ENCODE data around the gene PHF19.

The PHF19 gene

DNA sequence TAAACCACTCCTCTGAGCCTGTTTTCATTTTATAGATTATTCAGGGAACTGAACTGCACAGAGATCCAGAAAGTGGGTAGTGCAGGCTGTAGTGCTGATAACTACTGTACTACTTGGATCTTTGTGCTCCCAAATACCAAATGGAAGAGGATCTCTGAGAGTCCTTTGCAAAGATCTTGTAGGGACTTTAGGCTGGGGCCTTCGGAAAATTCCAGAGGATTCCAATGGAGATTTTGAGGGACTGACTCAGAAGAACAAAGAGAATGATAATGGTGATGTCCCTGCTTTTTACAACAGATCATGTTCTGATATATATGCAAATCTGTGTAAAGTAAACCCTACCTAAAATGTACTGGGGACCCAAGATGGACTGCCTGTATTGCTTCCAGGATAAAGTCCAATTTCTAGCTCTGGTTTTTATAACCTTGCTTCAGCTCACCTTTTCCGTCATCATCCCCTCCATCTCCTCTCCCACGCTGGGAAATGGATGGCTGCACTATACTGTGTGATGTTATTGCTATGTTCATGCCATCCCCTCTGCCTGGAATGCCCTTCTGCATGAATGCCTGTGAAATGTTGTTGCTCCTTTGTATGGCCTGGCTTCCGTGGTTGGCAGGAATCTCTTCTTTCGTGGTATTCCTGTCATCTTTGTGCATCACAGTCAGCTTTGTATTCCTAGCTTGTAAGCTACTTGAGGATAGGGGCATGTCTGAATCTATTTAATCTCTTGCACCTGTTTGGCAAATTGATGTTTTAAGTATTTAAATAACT, 24.6 kb downstream of the PHF19 start:
- no peak for DNase-seq

DNA sequence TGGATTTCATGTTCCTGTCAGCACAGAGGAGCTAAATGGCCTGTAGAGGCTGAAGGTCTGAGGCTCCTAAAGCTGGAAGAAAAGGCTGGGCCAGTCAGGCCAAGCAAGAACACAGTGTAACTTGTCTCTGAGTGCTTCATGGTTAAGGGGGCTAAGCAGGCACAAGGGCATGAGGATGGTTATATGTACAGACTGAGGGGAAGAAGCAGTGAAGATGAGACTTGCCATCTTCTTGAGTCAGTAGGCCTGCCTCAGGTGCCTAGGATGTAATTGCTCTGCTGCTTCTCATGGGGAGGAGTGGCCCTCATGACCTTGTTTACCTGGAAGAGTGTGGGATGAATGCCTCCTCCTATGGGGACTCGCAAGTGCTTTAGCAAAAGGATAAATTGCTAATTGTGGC, 25.5 kb downstream of the PHF19 start:
- DNase-seq: no peak

DNA sequence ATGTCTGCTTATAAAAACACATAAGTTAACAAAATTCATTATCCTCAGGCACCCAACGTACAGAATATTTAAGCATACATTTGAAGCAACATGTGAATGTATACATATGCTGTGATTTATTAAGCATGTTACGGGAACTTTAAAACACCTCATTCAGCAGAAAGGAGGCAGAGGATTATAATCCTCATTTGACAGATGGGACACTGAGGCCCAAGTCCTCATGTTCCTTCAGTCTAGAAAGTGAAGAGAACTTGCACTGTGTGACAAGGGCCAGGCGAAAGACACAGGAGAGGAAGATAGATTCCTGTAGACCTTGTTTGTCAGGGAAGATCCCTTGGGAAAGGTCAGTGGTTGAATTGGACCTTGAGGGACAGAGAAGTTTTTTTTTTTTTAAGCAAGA, 26.7 kb downstream of the PHF19 start:
- DNase-seq: no peak

DNA sequence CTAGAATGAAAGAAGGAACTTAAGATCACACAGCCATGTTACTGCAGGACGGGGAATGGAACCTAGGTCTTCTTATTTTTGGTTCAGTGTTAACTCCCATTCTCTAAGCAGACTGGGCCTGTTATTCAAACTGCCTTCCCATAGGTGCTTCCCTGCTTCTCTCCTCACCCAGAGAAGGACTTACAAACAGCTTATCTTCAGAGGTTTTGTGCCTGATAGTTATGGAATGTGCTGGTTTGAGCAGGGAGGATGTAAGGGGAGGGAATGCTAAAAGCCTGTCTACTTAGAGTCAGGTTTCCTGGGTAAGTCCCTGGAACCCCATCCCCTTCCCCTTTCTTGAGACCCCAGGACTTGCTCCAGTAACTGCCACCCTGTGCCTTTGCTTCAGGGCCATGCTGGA, 30.1 kb downstream of the PHF19 start:
- no peak for DNase-seq

DNA sequence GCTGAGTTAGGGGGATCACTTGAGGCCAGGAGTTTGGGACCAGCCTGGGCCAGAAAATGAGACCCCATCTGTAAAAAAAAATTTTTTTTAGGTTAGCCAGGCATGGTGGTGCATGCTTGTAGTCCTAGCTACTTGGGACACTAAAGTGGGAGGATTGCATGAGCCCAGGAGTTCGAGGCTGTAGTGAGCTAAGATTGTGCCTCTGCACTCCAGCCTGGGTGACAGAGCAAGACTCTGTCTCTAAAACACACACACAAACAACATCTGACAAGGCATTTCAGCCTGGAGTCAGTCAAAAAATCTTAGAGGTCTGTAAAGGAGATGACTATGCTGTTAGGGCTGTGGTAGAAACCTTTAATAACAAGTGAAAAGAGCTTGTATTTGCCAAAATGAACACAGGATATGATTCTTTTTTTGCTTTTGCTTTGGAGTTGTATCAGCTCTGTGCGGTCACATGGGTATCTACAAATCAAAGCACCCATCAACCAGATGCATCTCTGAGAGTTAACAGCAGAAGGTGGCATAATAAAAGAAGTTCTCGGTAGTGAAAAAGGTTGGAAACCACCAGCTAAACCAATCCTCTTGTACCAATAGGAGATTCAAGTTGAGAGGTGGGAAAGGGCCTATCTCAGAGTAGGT, 30.6 kb downstream of the PHF19 start:
- DNase-seq: peak; percentile 75

DNA sequence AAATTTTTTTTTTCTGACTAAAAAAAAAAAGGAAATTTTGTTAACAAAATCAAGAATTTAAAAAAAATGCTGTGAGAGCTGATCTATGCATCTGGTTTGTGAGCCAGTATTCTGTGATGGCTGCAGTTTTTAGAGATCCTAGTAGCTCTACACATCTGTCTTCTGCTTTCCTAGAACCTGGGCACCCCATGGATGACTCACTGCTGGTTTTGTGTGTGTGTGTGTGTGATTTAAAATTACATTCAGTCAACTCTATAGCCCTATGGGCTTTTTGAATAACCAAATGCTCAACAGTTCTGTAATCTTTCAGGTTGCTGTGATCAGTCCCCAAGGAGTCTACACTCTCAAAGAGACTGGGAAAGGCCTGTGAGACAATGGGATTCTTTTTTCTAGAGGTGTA, 31.7 kb downstream of the PHF19 start:
- DNase-seq: no peak

DNA sequence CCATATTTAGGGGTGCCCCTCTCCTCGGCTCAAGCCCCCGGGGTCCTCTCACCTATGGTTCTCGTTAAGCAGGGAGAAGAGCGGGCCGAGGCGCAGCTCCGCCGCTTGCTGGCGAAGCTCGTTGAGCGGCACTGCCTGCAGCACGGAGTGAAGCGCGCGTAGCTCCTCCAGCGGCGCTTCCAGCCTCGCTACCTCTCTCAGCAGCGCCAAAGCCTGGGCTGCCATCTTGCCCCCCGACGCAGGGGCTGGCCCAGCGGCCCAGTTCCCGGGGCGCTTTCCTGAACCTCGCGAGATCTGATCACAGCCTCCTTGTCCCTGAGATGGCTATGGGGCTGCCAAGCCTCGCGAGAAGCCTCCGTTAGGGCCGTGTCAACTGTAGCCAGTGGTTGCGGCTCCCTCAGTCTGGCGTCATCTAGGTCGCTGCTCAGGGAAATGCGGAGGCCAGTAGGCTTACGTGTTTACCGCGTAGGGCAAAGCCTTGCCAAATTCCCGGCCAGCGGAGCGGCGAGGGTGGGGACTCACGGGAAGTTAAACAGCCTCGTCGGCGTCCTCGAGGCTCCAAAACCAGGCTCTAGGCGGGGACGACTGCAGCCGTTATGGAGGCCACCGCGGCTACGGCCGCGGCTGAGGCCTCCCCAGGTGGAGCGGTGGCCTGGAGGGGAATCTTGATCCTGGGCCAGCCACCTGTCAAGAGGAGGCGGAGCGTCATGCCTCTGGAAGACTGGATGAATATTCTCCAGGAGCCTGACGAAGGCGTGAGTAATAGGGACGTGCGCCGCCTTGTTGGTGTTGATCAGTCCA, 34.1 kb downstream of the PHF19 start, which contains the start of gene PSMD5:
Gene PSMD5, minus strand, starts transcription at position 238 of the 801 bp plus-strand sequence. Its CDS starts 13 bp downstream, at position 225.
- peak; percentile 99 for DNase-seq

DNA sequence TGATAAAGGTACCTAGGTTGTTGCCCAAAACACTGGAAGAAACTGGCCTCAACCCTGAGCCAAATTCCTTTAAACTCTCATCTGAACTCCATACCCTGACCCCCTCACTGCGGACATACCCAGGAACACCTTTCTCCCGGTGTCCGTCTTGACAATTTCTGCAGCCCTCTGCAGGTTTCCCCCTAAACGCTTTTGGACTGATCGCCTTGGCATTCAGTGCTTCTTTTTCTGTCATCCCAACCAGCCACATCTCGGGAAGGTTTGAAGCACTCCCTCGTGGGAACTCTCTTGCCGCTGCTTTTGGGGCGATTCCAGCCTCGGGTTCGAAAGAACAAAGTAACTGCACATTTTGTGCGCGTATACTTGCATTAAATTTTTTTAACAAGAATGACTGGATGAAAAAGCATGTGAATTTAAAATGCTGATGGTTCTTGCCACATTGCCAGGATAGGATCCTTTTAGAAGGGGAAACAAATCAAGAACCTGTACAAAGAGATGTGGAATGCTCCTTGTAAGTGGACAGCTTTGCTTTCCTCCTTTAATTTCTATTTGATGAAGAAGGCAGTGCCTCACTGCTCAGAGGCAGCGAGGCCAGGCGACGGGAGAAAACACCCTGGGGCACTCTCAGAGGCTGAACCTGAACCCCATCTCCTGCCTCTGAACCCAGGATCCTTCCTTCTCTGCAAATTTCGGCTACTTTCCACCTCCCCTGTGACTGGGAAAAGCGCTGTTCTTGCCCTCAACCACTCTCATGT, 34.9 kb downstream of the PHF19 start:
- no peak for DNase-seq

DNA sequence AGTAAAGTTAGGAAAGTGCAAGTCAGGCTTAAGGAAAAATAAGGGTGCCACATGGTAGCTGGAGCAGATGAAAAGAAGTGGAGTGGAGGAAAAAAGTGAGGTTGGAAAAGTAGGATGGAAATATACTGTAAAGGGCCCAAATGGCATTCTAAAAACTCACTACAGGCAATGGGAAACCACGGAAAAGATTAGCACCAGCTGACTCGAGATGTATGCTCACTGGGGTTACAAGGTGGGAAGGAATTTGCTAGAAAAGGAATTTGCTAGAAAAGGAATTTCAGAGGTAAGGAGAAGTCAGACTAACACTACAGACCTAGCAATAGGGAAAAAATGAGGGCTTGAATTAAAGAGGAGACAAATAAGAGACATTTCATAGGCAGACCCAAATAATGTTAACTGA, 37.8 kb downstream of the PHF19 start:
- no peak for DNase-seq

DNA sequence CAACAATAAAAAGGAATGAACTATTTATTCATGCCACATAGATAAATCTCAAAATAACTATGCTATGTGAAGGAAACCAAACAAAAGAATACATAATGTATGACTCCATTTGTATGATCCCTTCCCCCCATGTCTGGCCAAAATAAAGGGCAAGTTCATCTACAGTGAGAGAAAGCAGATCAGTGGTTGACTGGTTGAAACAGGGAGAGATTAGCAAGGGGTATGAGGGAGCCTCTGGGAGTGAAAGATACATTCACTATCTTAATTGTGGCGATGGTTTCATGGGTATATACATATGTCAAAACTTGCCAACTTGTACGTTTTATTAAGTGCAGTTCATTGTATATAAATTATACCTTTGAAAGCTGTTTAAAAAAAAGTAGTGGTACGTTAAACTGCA, 39.1 kb downstream of the PHF19 start:
- no peak for DNase-seq

DNA sequence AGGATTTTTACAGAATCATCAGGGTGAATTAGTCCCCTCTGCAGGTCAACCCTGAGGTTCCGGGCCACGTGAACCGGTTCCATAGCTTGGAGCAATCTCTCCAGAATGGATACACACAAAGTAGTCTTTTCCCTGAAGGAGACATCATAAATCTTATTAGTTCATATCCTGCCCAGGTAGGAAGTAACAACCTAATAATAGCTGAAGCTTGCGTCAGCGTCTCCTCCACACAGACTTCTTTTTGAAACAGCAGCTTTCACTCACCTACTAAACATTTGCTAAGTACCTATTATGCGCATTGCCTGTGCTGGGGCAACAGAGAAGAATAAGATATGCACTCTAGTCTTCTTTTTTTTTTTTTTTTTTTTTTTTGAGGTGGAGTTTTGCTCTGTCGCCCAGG, 43.7 kb downstream of the PHF19 start:
- DNase-seq: no peak

DNA sequence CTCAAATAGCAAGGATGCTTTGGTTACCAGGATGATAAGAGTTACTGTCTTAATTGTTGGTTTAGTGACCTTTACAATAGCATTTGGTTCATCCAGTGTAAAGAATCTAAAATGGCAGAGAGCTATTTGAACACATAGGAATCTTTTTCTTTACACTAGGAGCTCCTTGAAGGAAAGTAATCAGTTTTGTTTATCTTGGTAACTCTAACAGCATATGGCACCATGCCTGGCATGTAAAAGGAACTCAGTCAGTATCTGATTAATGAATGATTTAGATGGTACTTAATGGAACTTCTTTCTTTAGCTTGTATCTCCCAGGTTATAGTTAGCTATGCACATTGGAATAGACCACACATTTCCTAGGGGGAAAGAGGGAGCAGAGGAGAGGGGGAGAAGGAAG, 44.2 kb downstream of the PHF19 start:
- DNase-seq: no peak

DNA sequence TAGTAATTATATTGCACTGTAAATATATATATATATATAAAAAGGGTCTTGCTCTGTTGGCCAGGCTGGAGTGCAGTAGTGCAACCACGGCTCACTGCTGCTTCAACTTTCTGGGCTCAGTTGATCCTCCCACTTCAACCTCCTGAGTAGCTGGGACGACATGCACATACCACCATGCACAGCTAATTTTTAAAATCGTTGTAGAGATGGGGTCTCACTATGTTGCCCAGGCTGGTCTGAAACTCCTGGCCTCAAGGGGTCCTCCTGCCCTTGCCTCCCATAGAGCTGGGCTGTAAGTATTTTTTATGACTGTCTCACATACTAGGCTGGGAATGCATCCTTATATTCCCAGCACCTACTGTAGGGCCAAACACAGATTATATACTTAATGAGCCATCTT, 46.1 kb downstream of the PHF19 start:
- DNase-seq: no peak

DNA sequence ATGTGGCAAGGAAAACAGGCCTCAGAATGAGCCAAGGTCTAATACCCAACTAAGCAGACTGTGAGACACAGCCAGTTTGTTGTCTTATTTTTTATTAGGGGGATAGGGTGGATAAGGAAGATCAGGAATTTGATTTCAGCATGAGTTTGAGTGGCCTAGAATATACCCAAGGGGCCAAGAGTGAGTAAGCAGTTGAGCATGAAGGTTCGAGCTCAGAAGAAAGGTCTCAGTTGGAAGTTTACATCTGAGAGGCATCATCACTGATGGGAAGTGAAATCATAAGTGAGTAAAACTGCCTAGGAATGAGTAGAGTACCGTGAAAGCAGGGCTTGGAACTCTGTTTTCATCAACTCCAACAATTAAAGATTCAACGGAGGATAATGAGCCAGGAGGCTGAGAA, 46.8 kb downstream of the PHF19 start:
- DNase-seq: no peak

DNA sequence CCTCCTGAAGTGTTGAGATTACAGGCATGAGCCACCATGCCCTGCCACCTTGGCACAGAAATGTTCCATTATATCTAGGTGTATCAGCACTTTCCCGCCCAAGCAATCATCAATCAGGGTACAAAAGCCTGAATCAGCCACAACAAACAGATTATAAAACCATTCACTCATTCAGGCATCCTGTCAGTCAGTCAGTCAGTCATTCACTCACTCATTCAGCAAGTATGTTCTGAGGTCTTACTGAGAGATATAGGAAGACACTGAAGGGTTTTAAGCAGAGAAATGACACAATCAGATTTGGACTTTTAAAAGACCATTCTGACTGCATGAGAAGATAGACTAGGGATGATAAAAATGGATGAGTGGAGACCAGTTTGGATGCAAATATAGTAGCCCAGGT, 47.3 kb downstream of the PHF19 start:
- no peak for DNase-seq

DNA sequence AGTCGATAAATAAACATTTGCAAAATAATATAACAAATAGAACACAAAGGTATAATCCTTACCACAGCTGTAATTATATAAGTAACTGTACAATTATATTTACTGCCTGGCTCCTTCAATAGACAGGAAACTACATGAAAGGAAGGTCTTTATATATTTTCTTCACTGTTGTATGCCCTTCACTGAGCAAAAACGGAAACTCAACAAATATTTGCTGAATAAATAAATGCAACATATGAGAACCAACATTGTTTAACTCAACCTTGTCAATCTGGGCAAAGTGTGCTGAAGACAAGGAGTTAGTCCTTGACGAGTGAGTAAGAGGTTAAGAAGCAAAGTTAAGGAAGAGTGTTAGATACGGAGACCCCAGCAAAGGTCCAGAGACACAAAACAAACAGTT, 56.9 kb downstream of the PHF19 start:
- DNase-seq: no peak

DNA sequence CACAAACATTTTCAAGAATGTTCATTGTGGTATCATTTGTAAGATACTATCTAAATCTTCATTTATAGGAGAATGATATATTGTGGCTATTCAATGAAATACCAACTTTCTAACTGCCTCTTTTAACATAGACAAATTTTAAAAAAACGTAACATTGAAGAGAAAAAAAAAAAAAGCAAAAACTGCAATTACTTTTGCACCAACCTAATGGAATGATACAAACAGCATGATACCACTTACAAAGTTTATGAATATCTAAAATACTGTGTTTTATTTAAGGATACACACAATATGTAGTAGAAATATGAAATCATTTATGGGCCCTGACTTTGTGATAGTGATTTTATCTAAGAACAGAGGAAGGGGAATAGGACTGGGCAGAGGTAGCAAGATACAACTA, 58.4 kb downstream of the PHF19 start:
- no peak for DNase-seq

DNA sequence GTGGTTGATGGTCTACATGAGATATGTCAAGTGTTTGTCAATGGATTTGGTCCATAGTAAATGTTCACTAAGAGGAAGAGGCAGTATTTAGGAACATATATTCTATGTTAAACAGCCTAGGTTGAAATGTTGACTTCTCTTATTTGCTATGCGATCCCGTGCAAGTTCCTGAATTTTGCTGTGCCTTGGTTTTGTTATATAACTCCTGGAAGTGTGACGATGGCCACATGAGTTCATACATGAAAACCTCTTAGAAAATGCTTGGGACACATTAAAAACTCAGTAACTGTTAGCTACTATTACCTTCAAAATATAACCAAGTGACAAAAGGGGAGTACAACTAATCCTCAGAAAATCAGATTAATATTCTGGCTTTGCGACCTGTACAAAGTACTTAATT, 61.9 kb downstream of the PHF19 start:
- no peak for DNase-seq

DNA sequence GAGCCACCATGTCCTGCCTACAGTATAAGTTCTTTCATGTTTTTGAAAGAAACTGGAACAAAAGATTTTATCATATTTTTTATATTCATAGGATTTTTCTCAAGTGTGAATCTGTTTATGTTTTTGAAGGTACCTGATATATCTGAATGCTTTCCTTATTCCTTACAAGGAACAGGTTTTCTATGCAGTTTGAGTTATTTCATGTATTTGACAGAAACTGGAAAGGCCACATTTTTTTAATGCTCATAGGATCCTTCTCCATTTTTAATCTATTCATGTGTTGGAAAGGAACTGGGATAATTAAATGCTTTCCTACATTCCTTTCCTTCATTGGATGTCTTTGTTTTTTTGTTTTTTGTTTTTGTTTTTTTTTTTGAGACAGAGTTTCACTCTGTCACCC, 68.1 kb downstream of the PHF19 start:
- no peak for DNase-seq

DNA sequence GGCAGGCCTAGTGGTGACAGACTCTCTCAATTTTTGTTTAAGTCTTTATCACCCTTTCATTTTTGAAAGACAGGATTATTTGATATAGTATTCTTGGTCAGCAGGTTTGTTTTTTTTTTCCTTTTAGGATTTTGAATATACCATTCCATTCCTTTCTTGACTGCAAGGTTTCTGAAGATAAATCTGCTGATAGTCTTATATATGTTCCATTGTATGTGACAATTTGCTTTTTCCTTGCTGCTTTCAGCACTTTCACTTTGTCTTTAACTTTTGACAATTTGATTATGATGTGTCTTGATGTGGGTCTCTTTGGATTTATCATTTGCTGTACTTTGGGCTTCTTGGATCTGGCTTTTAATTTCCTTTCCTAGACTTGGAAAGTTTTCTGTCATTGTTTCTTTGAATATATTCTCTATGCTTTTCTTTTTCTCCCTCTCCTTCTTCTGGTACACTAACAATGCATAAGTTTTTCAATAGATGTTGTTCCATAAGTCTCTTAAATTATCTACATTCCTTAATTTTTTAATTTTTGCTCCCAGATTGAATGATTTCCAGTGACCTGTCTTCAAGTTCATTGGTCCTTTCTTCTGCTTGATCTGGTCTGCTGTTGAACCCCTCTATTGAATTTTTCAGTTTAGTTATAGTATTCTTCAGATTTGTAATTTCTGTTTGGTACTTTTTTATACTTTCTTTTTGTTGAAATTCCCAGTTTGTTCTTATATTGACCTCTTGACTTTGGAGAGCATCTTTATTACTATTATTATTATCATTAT, 69.2 kb downstream of the PHF19 start:
- DNase-seq: no peak
